Common myeloid progenitor, CD34-positive (primary cell): ENCODE data around the gene DHRS12.

Source experiments
- CTCF ChIA-PET: fragments of 350-600 bp; sonication (Branson Sonifier 250); formaldehyde crosslinking; loops from one replicate; lab custom pipeline; 2021; ENCODE audit warnings: antibody characterized with exemption; lab: Charles Lee
- POLR2A ChIA-PET: fragments of 350-600 bp; sonication (Branson Sonifier 250); formaldehyde crosslinking; loops from one replicate; lab custom pipeline; 2021; ENCODE audit warnings: antibody characterized with exemption; lab: Charles Lee
- DNase-seq, 3 donors: peaks; one replicate each; pipeline versions ENCODE4 v3.0.0 to v3.0.0-alpha.2; 2013
- H3K27ac ChIP-seq, 2 experiments: 1 replicate in 1 of 2; 2 replicates in 1 of 2; pipeline ENCODE4 v1.7.0; 2013; ENCODE audit warnings: inconsistent platforms in 2 of 2, low read length in 2 of 2, mild to moderate bottlenecking in 2 of 2, low read depth in 1 of 2, moderate library complexity in 1 of 2; ENCODE audit not compliant: severe bottlenecking in 2 of 2, insufficient read depth in 1 of 2, poor library complexity in 1 of 2
- H3K27me3 ChIP-seq, 5 experiments: replicated peaks in 2 of 5; 1 replicate in 3 of 5; 2 replicates in 2 of 5; pipeline versions ENCODE4 v1.6.1 to v1.7.0; 2013; ENCODE audit warnings: low read length in 4 of 5, mild to moderate bottlenecking in 2 of 5, moderate library complexity in 2 of 5, inconsistent platforms in 1 of 5; ENCODE audit not compliant: insufficient read depth in 5 of 5, control insufficient read depth in 4 of 5
- H3K36me3 ChIP-seq, 4 experiments: 1 replicate in 2 of 4; 2 replicates in 2 of 4; pipeline versions ENCODE4 v1.6.1 to v1.7.0; 2013; ENCODE audit warnings: low read length in 3 of 4, control low read depth in 1 of 4, mild to moderate bottlenecking in 1 of 4; ENCODE audit not compliant: control insufficient read depth in 4 of 4, insufficient read depth in 4 of 4
- H3K4me1 ChIP-seq, 4 experiments: 1 replicate in 3 of 4; 2 replicates in 1 of 4; pipeline versions ENCODE4 v1.6.1 to v1.7.1; 2013; ENCODE audit warnings: low read length in 3 of 4, mild to moderate bottlenecking in 3 of 4, control low read depth in 1 of 4, inconsistent platforms in 1 of 4, moderate library complexity in 1 of 4; ENCODE audit not compliant: control insufficient read depth in 4 of 4, insufficient read depth in 4 of 4; ENCODE audit errors: control extremely low read depth in 1 of 4
- H3K4me3 ChIP-seq, 7 experiments: 1 replicate in 4 of 7; 2 replicates in 3 of 7; pipeline versions ENCODE4 v1.5.1 to v1.7.0; 2013; ENCODE audit warnings: mild to moderate bottlenecking in 7 of 7, low read length in 6 of 7, moderate library complexity in 6 of 7, inconsistent platforms in 2 of 7, low read depth in 2 of 7, control low read depth in 1 of 7; ENCODE audit not compliant: insufficient read depth in 4 of 7, control insufficient read depth in 1 of 7; ENCODE audit errors: extremely low read depth in 1 of 7
- H3K9me3 ChIP-seq, 5 experiments: 1 replicate in 4 of 5; 2 replicates in 1 of 5; pipeline versions ENCODE4 v1.6.1 to v1.7.1; 2013; ENCODE audit warnings: low read length in 4 of 5, mild to moderate bottlenecking in 2 of 5, inconsistent platforms in 1 of 5, low read depth in 1 of 5, moderate library complexity in 1 of 5; ENCODE audit not compliant: control insufficient read depth in 4 of 5, insufficient read depth in 2 of 5; ENCODE audit errors: control extremely low read depth in 1 of 5
- WGBS: methylation state at CpG from one replicate; pipeline ENCODE4 v1.1.5; 2013; ENCODE audit not compliant: insufficient coverage; 5-methylcytosine and 5-hydroxymethylcytosine counted together

DHRS12 gene

DNA sequence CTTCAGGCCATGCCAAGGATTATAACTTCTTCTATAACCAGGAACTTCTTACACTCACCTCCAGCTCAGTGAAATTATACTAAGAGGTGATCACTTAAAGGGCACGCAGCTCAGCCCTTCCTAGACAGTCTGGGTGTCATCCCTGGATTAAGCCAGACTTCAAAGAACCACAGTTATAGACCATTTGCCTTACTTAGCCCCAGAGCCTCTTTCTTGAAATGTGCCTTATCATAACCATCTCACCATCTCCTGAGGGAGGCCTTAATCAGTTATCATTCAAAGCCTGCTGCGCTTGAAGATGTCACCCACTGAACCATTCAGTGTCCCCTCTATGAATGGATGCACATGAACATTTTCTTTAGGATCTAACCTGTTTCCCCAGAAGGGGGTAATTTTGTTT lies 10.1 kb upstream of the DHRS12 start:
- WGBS: 89% methylated on average over 2 of the region's 2 CpGs
- no peaks in the 10 kb centered on the region for H3K36me3 ChIP-seq
- POLR2A ChIA-PET: no interaction called here
- DNase-seq: no peak
- no peak overlapping the region for H3K4me3 ChIP-seq
- H3K4me1 ChIP-seq: peaks cover 3 to 29% (median 25%) of the 10 kb centered on the region in 4 experiments
- no peaks in the 10 kb centered on the region for H3K27me3 ChIP-seq
- CTCF ChIA-PET: interaction anchor here (0.6 to 5.0 kb wide), 16 partner anchors 9 to 390 kb away, joined by 3 to 129 read pairs (median 8); partner anchors contain the start of genes NEK5 and TMEM272
- H3K27ac ChIP-seq: no peak overlapping the region
- no peaks in the 10 kb centered on the region for H3K9me3 ChIP-seq

- peak in 2 of 3 donors; percentile 42 to 55 for DNase-seq
- Histone ChIP-seq H3K27me3 (no peaks in the 10 kb centered on the region), H3K36me3 (no peaks in the 10 kb centered on the region), H3K4me3 (no peak overlapping the region), H3K9me3 (no peaks in the 10 kb centered on the region), H3K27ac (no peak overlapping the region), H3K4me1 (peaks cover 3 to 29% (median 25%) of the 10 kb centered on the region in 4 experiments)
- ChIA-PET CTCF (interaction anchor here (0.8 to 5.0 kb wide), 11 partner anchors 11 to 316 kb away, joined by 3 to 129 read pairs (median 9); partner anchors contain the start of genes NEK5 and TMEM272), POLR2A (no interaction called here)
- WGBS: 19% methylated on average over 2 of the region's 4 CpGs
Observed at GRCh38 chr13:51811920-51812451, 8.0 kb upstream of the DHRS12 start.

- WGBS: 66% methylated on average over 10 of the region's 12 CpGs
- Histone ChIP-seq H3K9me3 (no peaks in the 10 kb centered on the region), H3K27me3 (no peaks in the 10 kb centered on the region), H3K4me3 (no peak overlapping the region), H3K4me1 (peaks cover 3 to 29% (median 25%) of the 10 kb centered on the region in 4 experiments), H3K36me3 (no peaks in the 10 kb centered on the region), H3K27ac (no peak overlapping the region)
- no peak for DNase-seq
- ChIA-PET POLR2A (no interaction called here), CTCF (interaction anchor here (0.7 to 4.6 kb wide), 7 partner anchors 10 to 317 kb away, joined by 3 to 24 read pairs (median 9); partner anchors contain the start of gene NEK5)
Observed at GRCh38 chr13:51811046-51811445, 7.1 kb upstream of the DHRS12 start.

- H3K36me3 ChIP-seq: no peaks in the 10 kb centered on the region
- H3K9me3 ChIP-seq: no peaks in the 10 kb centered on the region
- ChIA-PET CTCF (interaction anchor here (0.9 to 2.8 kb wide), 4 partner anchors 10 to 41 kb away, joined by 3 to 12 read pairs (median 3); no protein-coding TSS in a partner anchor), POLR2A (no interaction called here)
- H3K27ac ChIP-seq: no peak overlapping the region
- peaks cover 3 to 34% (median 24%) of the 10 kb centered on the region in 4 experiments for H3K4me1 ChIP-seq
- H3K4me3 ChIP-seq: no peak overlapping the region
- DNase-seq: no peak
- no peaks in the 10 kb centered on the region for H3K27me3 ChIP-seq
Observed at GRCh38 chr13:51808811-51809210, 4.8 kb upstream of the DHRS12 start.

GRCh38 chr13:51807041-51807440 lies 3.1 kb upstream of the DHRS12 start:
- Histone ChIP-seq H3K27ac (no peak overlapping the region), H3K4me3 (no peak overlapping the region), H3K9me3 (no peaks in the 10 kb centered on the region), H3K36me3 (no peaks in the 10 kb centered on the region), H3K27me3 (no peaks in the 10 kb centered on the region), H3K4me1 (peaks cover 9 to 44% (median 35%) of the 10 kb centered on the region in 4 experiments)
- 80% methylated on average over 3 of the region's 5 CpGs for WGBS
- POLR2A ChIA-PET: no interaction called here
- DNase-seq: no peak
- CTCF ChIA-PET: interaction anchor here (0.9 to 1.9 kb wide), 5 partner anchors 8 to 43 kb away, joined by 3 to 5 read pairs (median 3); no protein-coding TSS in a partner anchor

- CTCF ChIA-PET: interaction anchor here (0.9 to 2.1 kb wide), 6 partner anchors 8 to 43 kb away, joined by 3 to 12 read pairs (median 5); no protein-coding TSS in a partner anchor
Observed at GRCh38 chr13:51806566-51806965, 2.6 kb upstream of the DHRS12 start.

GRCh38 chr13:51805925-51806324 lies 2.0 kb upstream of the DHRS12 start:
- ChIA-PET POLR2A (no interaction called here), CTCF (interaction anchor here (1.0 to 2.1 kb wide), 6 partner anchors 9 to 44 kb away, joined by 3 to 12 read pairs (median 6); no protein-coding TSS in a partner anchor)
- Histone ChIP-seq H3K9me3 (no peaks in the 10 kb centered on the region), H3K4me3 (no peak overlapping the region), H3K27me3 (no peaks in the 10 kb centered on the region), H3K27ac (no peak overlapping the region), H3K36me3 (no peaks in the 10 kb centered on the region), H3K4me1 (peaks cover 7 to 43% (median 33%) of the 10 kb centered on the region in 4 experiments)
- DNase-seq: no peak
- 100% methylated on average over 1 of the region's 2 CpGs for WGBS

More at GRCh38 chr13:51806566-51806965, 2.6 kb upstream of the DHRS12 start:
- POLR2A ChIA-PET: no interaction called here
- Histone ChIP-seq H3K9me3 (no peaks in the 10 kb centered on the region), H3K4me1 (peaks cover 7 to 44% (median 35%) of the 10 kb centered on the region in 4 experiments), H3K36me3 (no peaks in the 10 kb centered on the region), H3K4me3 (no peak overlapping the region), H3K27me3 (no peaks in the 10 kb centered on the region), H3K27ac (no peak overlapping the region)
- WGBS: 100% methylated on average over 1 of the region's 2 CpGs
- peak in 1 of 3 donors; percentile 65 for DNase-seq
